HepG2 (cell line): ENCODE results near the gene GCLC. TPM values are rescaled to one million over a fixed set of nuclear protein-coding genes. Genes with fewer than 3 reads are reported as not detected.

ENCODE experiments used
- ATAC-seq: fragments of 200-7000 bp; cut with Tn5 transposase; 3 replicates; pipeline ENCODE4 v1.9.1; 2020; ENCODE audit warnings: mild to moderate bottlenecking, moderate library complexity
- BruUV-seq: library from RNA; stranded (reverse); fragments of 400-500 nt; replicated peaks from 2 replicates; lab custom pipeline; 2021; lab: Mats Ljungman, UMichigan
- CTCF ChIA-PET: fragments of 300-600 bp; formaldehyde crosslinking; extraction: SDS; loops from one replicate; lab custom pipeline; 2021; ENCODE audit warnings: low total read pairs, inconsistent platforms, low intra/inter-chr PET ratio; lab: Yijun Ruan, JAX
- POLR2A ChIA-PET: fragments of 350-600 bp; sonication (Branson Sonifier 250); formaldehyde crosslinking; loops from one replicate; lab custom pipeline; 2020; ENCODE audit warnings: antibody characterized with exemption, inconsistent platforms; lab: Yijun Ruan, JAX
- DNase-seq: peaks from one replicate; pipeline ENCODE4 v3.0.0-alpha.2; 2015; ENCODE audit warnings: low spot score
- FAIRE-seq: peaks from 3 replicates; lab custom pipeline; 2011; peaks lifted over from hg19 to GRCh38; lab: Jason Lieb, UNC
- H2AFZ ChIP-seq: one replicate; pipeline ENCODE4 v1.6.1; 2011; ENCODE audit warnings: low read length, inconsistent platforms
- H3K27ac ChIP-seq: fragments of 300-600 bp; 3 replicates; pipeline ENCODE4 v1.8.0; 2011; ENCODE audit warnings: mixed run types, mild to moderate bottlenecking, mixed read lengths, low read length, inconsistent platforms; ENCODE audit not compliant: insufficient read depth; ENCODE audit errors: extremely low read length
- H3K27me3 ChIP-seq, 2 experiments: fragments of 200-600 bp in 1 of 2; 2 replicates in 1 of 2; 3 replicates in 1 of 2; pipeline versions ENCODE4 v1.6.0 to v1.8.0; 2011; ENCODE audit warnings: low read length in 2 of 2, mild to moderate bottlenecking in 2 of 2, moderate library complexity in 2 of 2, inconsistent platforms in 1 of 2; ENCODE audit not compliant: insufficient read depth in 2 of 2, control insufficient read depth in 1 of 2
- H3K36me3 ChIP-seq, 2 experiments: fragments of 200-600 bp in 1 of 2; replicated peaks in 1 of 2; 2 replicates in 1 of 2; 3 replicates in 1 of 2; pipeline versions ENCODE4 v1.5.1 to v1.8.0; 2011; ENCODE audit warnings: low read length in 2 of 2, inconsistent platforms in 1 of 2; ENCODE audit not compliant: insufficient read depth in 2 of 2, control insufficient read depth in 1 of 2
- H3K4me1 ChIP-seq: 2 replicates; pipeline ENCODE4 v1.5.1; 2012; ENCODE audit warnings: low read length, inconsistent platforms; ENCODE audit not compliant: insufficient read depth
- H3K4me2 ChIP-seq: 2 replicates; pipeline ENCODE4 v1.6.0; 2011; ENCODE audit warnings: low read depth, low read length, inconsistent platforms
- H3K4me3 ChIP-seq, 3 experiments: fragments of 200-600 bp in 1 of 3; sonication (generic), shearing (Covaris generic) in 1 of 3; replicated peaks in 1 of 3; 2 replicates each; pipeline ENCODE4 v1.5.1; 2011 to 2016; ENCODE audit warnings: low read length in 3 of 3, inconsistent platforms in 2 of 3, low read depth in 2 of 3, mild to moderate bottlenecking in 2 of 3, control low read depth in 1 of 3, mixed read lengths in 1 of 3; ENCODE audit not compliant: insufficient read depth in 1 of 3
- H3K79me2 ChIP-seq: one replicate; pipeline ENCODE4 v1.6.1; 2011; ENCODE audit warnings: low read length, inconsistent platforms; ENCODE audit not compliant: insufficient read depth
- H3K9ac ChIP-seq: 2 replicates; pipeline ENCODE4 v1.6.0; 2011; ENCODE audit warnings: mild to moderate bottlenecking, low read depth, low read length, inconsistent platforms; ENCODE audit not compliant: insufficient read depth
- H3K9me3 ChIP-seq: 2 replicates; pipeline ENCODE4 v1.5.1; 2012; ENCODE audit warnings: mild to moderate bottlenecking, low read length
- H4K20me1 ChIP-seq: 2 replicates; pipeline ENCODE4 v1.6.0; 2011; ENCODE audit warnings: inconsistent platforms, mild to moderate bottlenecking, low read length, moderate library complexity; ENCODE audit not compliant: insufficient read depth
- ELF4 ChIP-seq: sonication (generic); formaldehyde crosslinking; IDR thresholded peaks from 2 replicates; pipeline ENCODE4 v1.5.0; 2020; ENCODE audit warnings: missing genetic modification reagents, mild to moderate bottlenecking, moderate library complexity, borderline replicate concordance
- GATAD2A ChIP-seq: IDR thresholded peaks from 2 replicates; pipeline ENCODE4 v1.6.1; 2016
- HOXA3 ChIP-seq: sonication (generic); formaldehyde crosslinking; IDR thresholded peaks from 2 replicates; pipeline ENCODE4 v1.5.0; 2020; ENCODE audit warnings: missing genetic modification reagents
- MBD4 ChIP-seq: IDR thresholded peaks from 2 replicates; pipeline ENCODE4 v1.6.1; 2012; ENCODE audit warnings: low read length, inconsistent platforms, borderline replicate concordance
- MIXL1 ChIP-seq: IDR thresholded peaks from 2 replicates; pipeline ENCODE4 v1.6.1; 2016
- POGZ ChIP-seq: sonication (generic); formaldehyde crosslinking; IDR thresholded peaks from 2 replicates; pipeline ENCODE4 v1.4.0; 2020; ENCODE audit warnings: mild to moderate bottlenecking, missing genetic modification reagents
- RFX1 ChIP-seq: fragments of 450-650 bp; IDR thresholded peaks from 2 replicates; pipeline ENCODE4 v1.6.1; 2017
- SALL1 ChIP-seq: sonication (generic); formaldehyde crosslinking; IDR thresholded peaks from 2 replicates; pipeline ENCODE4 v1.8.0; 2022; ENCODE audit warnings: mild to moderate bottlenecking, missing genetic modification reagents
- SIX4 ChIP-seq: sonication (generic); formaldehyde crosslinking; IDR thresholded peaks from 2 replicates; pipeline ENCODE4 v1.4.0; 2020; ENCODE audit warnings: missing genetic modification reagents
- SMC3 ChIP-seq: IDR thresholded peaks from 2 replicates; pipeline ENCODE4 v1.6.1; 2011; ENCODE audit warnings: low read length, improper control_type of control experiment
- SNAI1 ChIP-seq: sonication (generic); formaldehyde crosslinking; IDR thresholded peaks from 2 replicates; pipeline ENCODE4 v1.5.0; 2020; ENCODE audit warnings: mild to moderate bottlenecking, missing genetic modification reagents, borderline replicate concordance
- SRSF4 ChIP-seq: fragments of 200-400 bp; formaldehyde crosslinking; IDR thresholded peaks from one replicate; pipeline ENCODE4 v1.6.1; 2018; ENCODE audit warnings: mild to moderate bottlenecking, low read depth, low read length, moderate library complexity; ENCODE audit not compliant: poor library complexity, severe bottlenecking
- ZNF264 ChIP-seq: sonication (generic); formaldehyde crosslinking; IDR thresholded peaks from 2 replicates; pipeline ENCODE4 v1.4.0; 2020; ENCODE audit warnings: missing genetic modification reagents
- ZNF572 ChIP-seq: sonication (generic); formaldehyde crosslinking; IDR thresholded peaks from 2 replicates; pipeline ENCODE4 v1.5.1; 2020; ENCODE audit warnings: mild to moderate bottlenecking, missing genetic modification reagents
- WGBS: methylation state at CpG from one replicate; pipeline ENCODE4 v1.1.6; 2017; ENCODE audit warnings: low lambda C conversion rate; 5-methylcytosine and 5-hydroxymethylcytosine counted together
- in situ Hi-C: cut with HindIII; loops from 2 replicates; pipeline ENCODE4 v1.10.0; 2017; ENCODE audit warnings: low pct_unique_long_range_greater_than_20kb; ENCODE audit not compliant: extremely low pct_ligation_motif_present
- intact Hi-C: fragments of 100-400 bp; cut with micrococcal nuclease; formaldehyde crosslinking; loops from one replicate; pipeline ENCODE4 v1.10.0; 2022; ENCODE audit not compliant: unreplicated experiment
- polyA plus RNA-seq, 8 experiments: library from polyadenylated mRNA; depleted of rRNA in 3 of 8; stranded (reverse) in 7 of 8; unstranded in 1 of 8; fragments of >200 nt; fragmentation: Illumina TruSeq in 4 of 8; extraction: Trizol in 4 of 8; gene quantifications; 2 replicates each; pipeline versions ENCODE4 v1.2.1 to v1.2.3, GENCODE V29; 2011 to 2016; ENCODE audit warnings: low read depth in 4 of 8, missing spikeins in 1 of 8, mixed read lengths in 1 of 8; ENCODE audit not compliant: insufficient read depth in 1 of 8
- total RNA-seq, 5 experiments: library from RNA; depleted of rRNA; stranded (reverse); fragments of >200 nt; fragmentation: Illumina TruSeq; extraction: Trizol; gene quantifications; 2 replicates each; pipeline ENCODE4 v1.2.3, GENCODE V29; 2016; ENCODE audit warnings: low read depth in 1 of 5

GCLC gene
- total and polyA plus RNA-seq, 2 of the 13 experiments (the other 11 are each of a cell fraction or from before 2014, with no cell fraction given) = 35.3 to 84.6 TPM

DNA sequence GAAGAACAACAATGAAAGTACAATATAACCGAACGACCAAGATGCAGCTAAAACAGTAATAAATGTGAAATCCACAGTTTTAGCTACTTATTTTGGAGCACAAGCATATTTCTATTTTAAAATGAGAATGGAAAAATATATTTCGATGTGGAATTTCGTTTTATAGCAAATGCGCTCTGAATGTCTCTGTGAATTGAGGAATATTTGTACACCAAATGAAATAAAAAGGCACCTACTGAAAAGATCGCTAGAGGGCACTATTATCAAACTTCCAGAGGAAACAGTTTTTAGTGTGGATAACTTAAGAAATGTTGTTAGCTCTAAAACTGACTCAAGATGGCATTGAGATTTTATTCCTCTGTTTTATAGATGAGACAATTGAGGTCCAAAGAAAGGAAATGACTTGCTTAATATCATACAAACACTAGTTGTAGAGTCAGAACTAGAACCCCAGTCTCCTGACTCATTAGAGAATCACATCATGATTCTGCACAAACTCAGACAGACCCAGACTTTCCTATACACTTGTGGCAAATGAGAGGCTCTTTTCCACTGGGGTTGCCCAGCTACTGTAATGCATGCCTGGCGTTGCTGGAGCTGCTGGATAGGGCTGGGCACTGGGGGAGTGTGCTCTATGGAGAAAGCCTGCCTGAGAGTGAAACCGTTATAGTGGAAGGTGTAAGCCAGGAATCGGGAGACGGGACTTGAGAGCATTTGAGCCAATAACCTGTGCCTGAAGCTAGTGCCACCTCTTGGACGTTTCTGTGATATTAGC is 51.9 kb downstream of the GCLC start (continued):
- TF ChIP-seq ZNF264 (CRISPR knock-in tag) (0 out of 2 replicates have a peak, but pooled peaks have one; percentile 14), SIX4 (no peak), HOXA3 (no peak), SALL1 (peak; percentile 38; the same call in 1 of the 2 replicates), SNAI1 (CRISPR knock-in tag) (no peak), MIXL1 (0 out of 2 replicates have a peak, but pooled peaks have one; percentile 44), ZNF572 (CRISPR knock-in tag) (peak; percentile 60; the same call in 1 of the 2 replicates), SMC3 (peak; percentile 86), POGZ (CRISPR knock-in tag) (peak; percentile 58)

DNA sequence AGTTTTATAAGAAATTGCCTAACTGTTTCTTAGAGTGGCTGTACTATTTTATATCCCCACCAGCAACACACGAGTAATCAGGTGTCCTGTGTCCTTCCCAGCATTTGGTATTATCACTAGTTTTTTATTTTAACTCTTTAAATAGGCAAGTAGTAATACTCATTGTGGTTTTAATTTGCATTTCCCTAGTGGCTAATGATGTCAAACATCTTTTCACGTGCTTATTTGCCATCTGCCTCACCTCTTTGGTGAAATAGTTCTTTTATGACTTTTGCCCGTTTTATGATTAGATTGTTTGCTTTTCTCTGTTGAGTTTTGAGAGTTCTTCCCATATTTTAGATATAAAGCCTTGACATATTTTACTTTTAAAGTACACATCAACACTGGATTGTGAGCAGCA is 57.8 kb downstream of the GCLC start:
- ATAC-seq = no peak
- intact Hi-C loops = loop anchor here (10.0 kb wide), 1 partner anchor 492 kb away; the partner anchor contains the start of gene GSTA4
- no peak for DNase-seq
- 1% methylated on average over 3 of the region's 3 CpGs for WGBS
- Histone ChIP-seq H3K36me3 (no peaks in the 10 kb centered on the region), H3K79me2 (no peaks in the 10 kb centered on the region), H3K4me2 (no peak overlapping the region), H4K20me1 (no peaks in the 10 kb centered on the region), H3K4me1 (peaks cover 17% of the 10 kb centered on the region), H3K9ac (no peak overlapping the region), H3K27ac (no peak overlapping the region), H3K4me3 (no peak overlapping the region), H3K9me3 (no peaks in the 10 kb centered on the region), H2AFZ (no peak overlapping the region), H3K27me3 (no peaks in the 10 kb centered on the region; a peak in 1 of 5 replicates)
- CTCF ChIA-PET = interaction anchor here (5.6 kb wide), 1 partner anchor 315 kb away, joined by 179 read pairs; no protein-coding TSS in a partner anchor
- POLR2A ChIA-PET = no interaction called here
- no TSS peak for BruUV-seq
- FAIRE-seq = no peak
- in situ Hi-C loops = no loop called here
- TF ChIP-seq ELF4 (CRISPR knock-in tag) (no peak), SRSF4 (no peak), MBD4 (no peak), GATAD2A (no peak), RFX1 (no peak)
